Activated CD8-positive, alpha-beta memory T cell treated with anti-CD3 and anti-CD28 coated beads, Interleukin-2, amount 50 U/mL, for 4 hours (primary cell): ENCODE results near the gene PPP1R26.
"Not testable (repeated sequence)": the region's sequence is repeated elsewhere in the genome, so short reads cannot be mapped to it uniquely, and the experiment has no call there.

ENCODE experiments used
- DNase-seq: peaks from one replicate; pipeline ENCODE4 v3.0.0-alpha.2; 2020

The PPP1R26 gene

GRCh38 chr9:135479469-135480052 lies at the start of gene PPP1R26:
TSS of gene PPP1R26 (plus strand) at chr9:135479782. CDS start at chr9:135484511, 4,729 bp downstream.
- DNase-seq: no peak

GRCh38 chr9:135437259-135437658 lies 42.3 kb upstream of the PPP1R26 start:
- no peak for DNase-seq

DNA sequence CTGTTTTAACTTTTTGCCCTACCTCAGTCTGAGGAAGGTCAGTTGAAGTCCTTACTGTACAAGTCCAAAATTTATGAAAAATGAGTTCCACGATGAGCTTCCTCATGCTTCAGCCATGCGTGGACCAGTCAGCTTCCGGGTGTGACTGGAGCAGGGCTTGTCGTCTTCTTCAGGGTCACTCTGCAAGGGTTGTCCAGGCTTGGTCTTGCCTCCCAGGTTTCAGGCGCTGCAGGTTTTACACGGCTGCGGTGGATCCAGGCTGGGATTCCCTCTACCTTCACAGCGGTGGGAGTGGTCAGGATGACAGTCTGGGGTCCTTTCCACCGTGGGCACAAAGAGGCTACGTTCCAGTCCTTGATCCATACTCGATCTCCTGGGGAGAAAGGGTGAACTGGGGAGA lies 41.9 kb upstream of the PPP1R26 start:
- not testable (repeated sequence) for DNase-seq

DNA sequence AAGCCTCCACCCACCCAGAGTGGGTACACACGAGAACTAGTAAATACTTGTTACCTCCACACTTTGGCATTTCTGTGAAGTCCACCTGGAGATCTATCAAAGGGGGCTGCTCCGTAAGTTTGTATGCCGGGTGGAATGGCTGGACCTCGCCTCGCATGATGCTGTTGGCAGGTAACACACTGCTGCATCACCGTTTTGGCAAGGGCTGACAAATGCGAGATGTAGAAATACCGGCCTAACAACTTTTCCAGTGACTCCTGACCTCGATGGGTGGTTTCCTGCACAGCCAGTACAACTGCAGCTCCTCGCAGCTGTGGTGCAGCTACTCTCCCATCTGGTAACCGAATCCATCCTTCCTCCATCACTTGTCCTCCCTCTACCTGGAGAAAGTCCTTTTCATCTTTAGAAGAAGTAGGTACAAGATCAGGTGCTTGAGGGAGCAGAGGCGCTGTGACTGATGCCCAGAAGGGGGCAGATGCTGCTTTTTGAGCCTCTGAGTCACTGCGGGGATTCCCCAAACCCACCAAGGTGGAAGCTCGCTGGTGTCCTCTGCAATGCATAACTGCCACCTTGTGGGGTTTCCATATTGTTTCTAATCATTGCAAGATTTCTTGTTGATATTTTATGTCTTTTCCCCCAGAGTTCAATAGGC lies 40.9 kb upstream of the PPP1R26 start:
- not testable (repeated sequence) for DNase-seq

- DNase-seq: not testable (repeated sequence)
Measured at GRCh38 chr9:135439514-135439913, 40.1 kb upstream of the PPP1R26 start.

GRCh38 chr9:135439916-135440315 lies 39.7 kb upstream of the PPP1R26 start:
- DNase-seq: no peak

- no peak for DNase-seq
Measured at GRCh38 chr9:135440620-135441019, 39.0 kb upstream of the PPP1R26 start.

DNA sequence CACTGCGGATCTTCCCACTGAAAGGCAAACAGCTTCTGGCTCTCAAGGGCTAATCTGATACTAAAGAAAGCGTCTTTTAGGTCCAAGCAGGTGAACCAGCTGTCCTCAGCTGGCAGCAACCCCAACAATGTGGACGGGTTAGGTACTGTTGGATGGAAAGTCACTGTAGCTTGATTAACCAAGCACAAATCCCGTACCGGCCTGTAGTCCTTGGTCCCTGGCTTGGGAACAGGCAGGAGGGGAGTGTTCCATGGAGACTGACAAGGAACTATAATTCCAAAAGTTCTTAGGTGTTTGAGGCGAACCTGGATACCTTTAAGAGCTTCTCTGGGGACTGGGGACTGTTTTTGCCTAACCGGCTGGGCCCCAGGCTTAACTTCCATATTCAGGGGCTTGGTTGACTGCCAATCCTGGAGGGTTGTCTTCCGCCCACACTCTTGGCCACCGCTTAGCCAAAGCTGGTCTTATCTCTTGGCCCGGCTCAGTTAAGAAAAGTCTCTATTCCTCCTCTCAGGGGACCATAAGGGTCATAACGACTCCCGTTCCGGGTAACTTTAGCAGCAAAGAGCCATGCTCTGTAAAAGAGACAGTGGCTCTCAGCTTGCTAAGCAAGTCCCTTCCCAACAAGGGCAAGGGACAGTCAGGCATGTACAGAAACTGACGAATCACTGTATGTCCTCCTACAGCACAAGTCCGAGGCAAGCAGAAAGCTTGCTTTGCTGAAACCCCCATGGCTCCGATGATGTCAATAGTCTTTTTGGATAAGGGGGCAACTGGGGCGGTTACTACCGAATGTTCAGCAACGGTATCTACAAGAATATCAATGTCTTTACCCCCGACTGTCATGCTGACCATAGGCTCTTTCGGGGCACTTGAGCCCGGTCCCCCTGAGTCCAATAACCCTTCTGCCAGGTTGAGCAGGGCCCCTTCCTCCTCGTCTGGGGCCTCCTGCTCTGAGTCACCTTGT lies 38.2 kb upstream of the PPP1R26 start:
- not testable (repeated sequence) for DNase-seq

DNA sequence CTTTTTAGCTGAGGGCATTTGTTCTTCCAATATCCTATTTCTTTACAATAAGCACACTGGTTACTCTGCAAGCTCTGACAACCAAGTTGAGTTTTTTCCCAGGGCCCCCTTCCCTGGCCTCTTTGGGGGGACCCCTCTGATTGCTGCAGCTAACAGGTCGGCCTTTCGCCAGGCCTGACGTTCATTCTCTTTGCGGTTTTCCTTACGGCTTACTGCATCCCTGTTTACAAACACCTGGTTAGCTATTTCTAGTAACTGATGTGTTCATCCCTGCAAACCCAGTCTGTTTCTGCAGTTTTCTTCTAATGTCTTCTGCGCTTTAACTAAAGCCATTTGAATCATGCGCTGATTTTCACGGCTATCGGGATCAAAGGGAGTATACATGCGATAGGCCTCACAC lies 37.5 kb upstream of the PPP1R26 start:
- no peak for DNase-seq

GRCh38 chr9:135443797-135444425 lies 35.7 kb upstream of the PPP1R26 start:
- no peak for DNase-seq

GRCh38 chr9:135447126-135447525 lies 32.5 kb upstream of the PPP1R26 start:
- DNase-seq: no peak

DNA sequence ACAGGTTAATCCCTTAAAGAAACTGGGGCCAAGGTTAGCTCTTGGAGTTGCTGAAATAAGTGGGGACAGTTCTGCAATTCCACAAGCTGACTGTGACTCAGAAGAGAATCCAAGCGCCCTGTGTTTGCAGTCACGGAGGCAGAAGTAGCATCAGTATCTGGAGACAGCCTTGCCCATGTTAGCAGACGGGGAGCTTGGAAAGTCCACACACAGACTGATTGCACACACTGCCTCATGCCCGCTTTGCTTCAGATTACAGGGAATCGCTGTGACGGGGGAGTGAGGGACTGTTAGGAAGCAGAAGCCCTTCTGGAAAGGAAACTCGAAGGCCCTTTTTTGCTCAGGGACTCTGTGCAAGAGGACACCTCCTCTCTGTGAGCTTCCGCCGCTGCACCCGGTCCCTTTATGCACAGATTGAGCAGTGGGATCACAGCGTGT lies 30.9 kb upstream of the PPP1R26 start:
- no peak for DNase-seq

DNA sequence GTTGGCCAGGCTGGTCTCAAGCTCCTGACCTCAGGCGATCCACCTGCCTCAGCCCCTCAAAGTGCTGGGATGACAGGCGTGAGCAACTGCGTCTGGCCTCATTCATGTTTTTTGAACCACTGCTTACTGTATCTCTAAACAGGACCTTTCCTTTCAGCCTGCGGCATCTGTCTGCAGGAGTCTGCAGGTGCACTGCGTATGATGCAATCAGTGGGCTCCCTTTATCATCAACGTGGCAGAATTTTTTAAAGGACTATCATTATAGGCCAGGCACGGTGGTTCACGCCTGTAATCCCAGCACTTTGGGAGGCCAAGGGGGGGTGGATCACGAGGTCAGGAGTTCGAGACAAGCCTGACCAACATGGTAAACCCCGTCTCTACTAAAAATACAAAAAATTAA lies 30.1 kb upstream of the PPP1R26 start:
- not testable (repeated sequence) for DNase-seq

- DNase-seq: no peak
Measured at GRCh38 chr9:135450956-135451355, 28.6 kb upstream of the PPP1R26 start.

DNA sequence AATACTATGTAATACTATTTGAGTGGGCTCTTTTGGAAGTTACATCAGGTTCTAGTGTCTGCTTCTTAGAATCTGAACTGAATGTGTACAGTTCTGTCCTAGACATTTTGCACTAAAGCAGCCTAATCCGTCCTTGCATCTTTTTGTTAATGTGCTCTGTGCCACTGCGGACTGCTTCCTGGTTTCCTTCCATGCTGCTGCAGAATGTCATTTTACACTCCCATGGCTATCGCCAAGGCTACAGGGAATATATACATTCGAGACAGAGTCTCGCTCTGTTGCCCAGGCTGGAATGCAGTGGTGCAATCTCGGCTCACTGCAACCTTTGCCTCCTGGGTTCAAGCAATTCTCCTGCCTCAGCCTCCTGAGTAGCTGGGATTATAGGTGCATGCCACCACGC lies 27.7 kb upstream of the PPP1R26 start:
- DNase-seq: not testable (repeated sequence)

DNA sequence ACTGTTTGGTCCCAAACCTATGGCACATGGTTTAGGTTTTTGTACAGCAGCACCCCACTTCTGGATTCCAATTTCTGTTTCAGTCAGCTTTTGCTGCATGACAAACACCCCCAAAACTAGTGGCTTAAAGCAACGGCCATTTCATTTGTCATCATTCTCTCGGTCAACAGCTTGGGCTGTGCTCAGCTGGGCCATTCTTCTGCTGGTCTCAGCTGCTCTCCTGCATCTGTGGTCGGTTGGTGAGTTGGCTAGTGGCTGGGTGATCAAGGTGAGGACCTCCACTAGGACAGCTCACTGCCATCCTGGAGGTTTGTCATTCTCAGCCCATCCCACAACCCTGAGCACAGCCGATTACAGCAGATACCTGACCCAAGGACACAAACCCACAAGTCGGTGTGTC lies 24.8 kb upstream of the PPP1R26 start:
- no peak for DNase-seq

DNA sequence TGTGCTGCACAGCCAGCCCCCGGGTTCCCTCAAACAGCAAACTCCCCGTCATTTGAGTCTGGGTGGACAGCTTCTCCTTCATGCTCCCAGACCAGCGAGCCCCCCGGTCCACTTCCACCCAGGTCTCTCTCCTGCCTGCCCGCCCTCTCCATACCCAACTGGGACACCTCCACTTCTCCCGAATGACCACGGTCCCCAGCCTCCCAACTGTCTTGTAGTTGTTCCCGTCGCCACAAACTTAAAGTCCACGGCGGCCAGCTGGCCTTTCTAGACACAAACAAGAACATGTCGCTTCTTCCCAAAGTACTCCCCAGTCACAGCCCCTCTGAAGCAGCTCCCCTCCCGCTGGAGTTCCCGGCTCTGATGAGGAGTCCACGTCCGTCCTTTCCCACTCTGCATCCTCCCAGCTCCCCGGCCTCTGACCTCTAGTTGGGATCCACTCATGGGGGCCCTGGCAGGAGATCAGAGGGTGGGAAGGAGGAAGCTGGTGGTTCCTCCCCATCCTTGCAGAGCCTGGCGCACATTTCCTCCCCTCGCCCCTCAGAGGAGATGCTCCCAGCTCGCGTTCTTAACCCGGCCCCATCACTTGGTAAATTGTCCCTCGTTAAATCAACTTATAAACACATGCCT lies 24.1 kb upstream of the PPP1R26 start:
- no peak for DNase-seq

DNA sequence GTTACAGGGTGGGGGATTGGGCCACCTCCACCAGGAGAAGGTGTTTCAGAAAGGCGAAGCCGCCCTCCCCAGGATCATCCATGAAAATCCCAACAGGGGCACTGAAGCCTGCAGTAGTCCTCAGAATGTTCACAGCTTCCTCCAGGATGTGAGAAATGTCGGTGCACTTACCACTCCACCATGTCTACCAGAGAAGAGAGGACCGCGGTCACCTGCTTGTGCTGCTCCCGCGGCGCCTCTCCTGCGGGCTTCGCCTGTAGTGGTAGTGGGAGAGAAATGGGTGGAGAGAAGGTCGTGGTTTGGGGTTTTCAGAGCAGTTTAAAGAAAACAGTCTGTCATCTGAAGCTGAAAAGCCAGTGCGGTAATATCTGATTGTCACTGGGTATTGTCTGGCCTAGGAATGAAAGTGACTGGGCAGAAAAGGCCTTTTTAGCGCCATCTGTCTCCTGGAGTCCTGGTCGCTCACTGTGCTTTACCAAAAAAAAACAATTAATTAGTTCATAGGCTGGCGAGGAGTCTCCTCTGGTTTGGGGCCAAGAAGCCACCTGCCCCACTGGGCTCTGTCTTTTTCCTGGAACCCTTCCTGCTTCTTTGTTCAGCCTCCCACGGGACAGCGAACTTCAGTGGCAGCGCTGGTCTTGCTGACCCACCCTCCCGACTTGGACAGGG lies 23.0 kb upstream of the PPP1R26 start:
- DNase-seq: no peak

DNA sequence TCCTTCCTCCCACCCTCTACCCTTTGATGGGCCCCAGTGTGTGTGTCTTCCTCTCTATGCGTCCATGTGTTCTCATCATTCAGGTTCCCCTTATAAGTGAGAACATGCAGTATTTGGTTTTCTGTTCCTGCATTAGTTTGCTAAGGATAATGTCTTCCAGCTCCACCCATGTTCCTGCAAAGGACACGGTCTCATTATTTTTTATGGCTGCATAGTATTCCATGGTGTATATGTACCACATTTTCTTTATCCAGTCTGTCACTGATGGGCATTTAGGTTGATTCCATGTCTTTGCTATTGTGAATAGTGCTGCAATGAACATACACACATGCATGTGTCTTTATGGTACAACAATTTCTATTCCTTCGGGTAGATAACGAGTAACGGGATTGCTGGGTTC lies 21.1 kb upstream of the PPP1R26 start:
- DNase-seq: not testable (repeated sequence)

GRCh38 chr9:135461936-135462335 lies 17.6 kb upstream of the PPP1R26 start:
- DNase-seq: no peak

GRCh38 chr9:135463140-135463539 lies 16.4 kb upstream of the PPP1R26 start:
- no peak for DNase-seq

GRCh38 chr9:135464181-135464580 lies 15.4 kb upstream of the PPP1R26 start:
- DNase-seq: no peak
